ENCODE data around the gene TARP.

DNA sequence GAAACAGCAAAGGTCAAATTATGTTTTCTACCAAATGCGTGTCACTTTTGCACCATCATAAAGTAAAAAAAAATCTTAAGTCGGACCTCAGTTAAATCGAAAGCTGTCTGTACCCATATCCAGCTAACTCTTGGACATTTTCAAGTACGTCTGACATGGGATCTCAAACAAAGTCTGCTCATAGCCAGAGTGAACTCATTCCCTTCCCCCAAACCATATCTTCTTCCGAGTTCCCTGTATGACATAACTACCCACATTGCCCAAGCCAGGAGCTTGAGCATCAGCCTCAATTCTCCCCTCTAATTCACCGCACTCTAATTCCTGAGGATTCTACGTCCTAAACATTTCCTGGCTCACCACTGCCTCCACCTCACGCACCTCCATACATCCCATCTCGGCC, 44.8 kb upstream of the TARP start:
- TF ChIP-seq, protein P1, sequence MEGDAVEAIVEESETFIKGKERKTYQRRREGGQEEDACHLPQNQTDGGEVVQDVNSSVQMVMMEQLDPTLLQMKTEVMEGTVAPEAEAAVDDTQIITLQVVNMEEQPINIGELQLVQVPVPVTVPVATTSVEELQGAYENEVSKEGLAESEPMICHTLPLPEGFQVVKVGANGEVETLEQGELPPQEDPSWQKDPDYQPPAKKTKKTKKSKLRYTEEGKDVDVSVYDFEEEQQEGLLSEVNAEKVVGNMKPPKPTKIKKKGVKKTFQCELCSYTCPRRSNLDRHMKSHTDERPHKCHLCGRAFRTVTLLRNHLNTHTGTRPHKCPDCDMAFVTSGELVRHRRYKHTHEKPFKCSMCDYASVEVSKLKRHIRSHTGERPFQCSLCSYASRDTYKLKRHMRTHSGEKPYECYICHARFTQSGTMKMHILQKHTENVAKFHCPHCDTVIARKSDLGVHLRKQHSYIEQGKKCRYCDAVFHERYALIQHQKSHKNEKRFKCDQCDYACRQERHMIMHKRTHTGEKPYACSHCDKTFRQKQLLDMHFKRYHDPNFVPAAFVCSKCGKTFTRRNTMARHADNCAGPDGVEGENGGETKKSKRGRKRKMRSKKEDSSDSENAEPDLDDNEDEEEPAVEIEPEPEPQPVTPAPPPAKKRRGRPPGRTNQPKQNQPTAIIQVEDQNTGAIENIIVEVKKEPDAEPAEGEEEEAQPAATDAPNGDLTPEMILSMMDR (IDR thresholded peaks at IDR 0.05) = no peak
- no peak for TF ChIP-seq POLR2A (IDR thresholded peaks at IDR 0.05)
